T-helper 2 cell (primary cell): ENCODE data around the gene KRIT1.

Source experiments
- DNase-seq, 5 experiments: peaks; one replicate each; pipeline versions ENCODE4 v3.0.0 to v3.0.0-alpha.2; 2012 to 2022

KRIT1 gene

DNA sequence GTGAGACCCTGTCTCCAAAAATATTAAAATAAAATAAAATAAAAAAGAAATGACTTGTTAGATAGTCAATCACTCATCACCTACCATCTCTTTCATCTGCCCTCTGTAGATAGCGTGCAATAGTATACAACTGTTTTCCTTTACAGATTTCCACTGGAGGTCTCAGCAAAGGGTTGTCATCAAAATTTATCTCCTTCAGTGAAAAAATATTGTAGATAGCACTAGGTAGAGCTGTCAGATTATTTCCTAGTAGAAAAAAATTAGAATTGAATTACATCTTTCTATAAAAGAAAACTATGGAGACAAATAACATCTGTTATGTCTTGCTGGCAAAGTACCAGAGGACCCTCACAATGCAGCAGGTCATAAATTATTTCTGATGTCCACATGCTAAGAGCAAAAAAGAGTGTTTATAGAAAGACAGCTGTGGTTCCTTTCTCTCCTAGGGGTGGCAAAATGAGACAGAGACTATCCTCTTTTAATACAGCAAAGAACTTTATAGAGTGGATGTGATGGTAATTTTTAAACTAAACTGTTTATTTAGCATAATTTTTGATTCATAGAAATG lies 95.2 kb downstream of the KRIT1 start:
- DNase-seq: no peak

DNA sequence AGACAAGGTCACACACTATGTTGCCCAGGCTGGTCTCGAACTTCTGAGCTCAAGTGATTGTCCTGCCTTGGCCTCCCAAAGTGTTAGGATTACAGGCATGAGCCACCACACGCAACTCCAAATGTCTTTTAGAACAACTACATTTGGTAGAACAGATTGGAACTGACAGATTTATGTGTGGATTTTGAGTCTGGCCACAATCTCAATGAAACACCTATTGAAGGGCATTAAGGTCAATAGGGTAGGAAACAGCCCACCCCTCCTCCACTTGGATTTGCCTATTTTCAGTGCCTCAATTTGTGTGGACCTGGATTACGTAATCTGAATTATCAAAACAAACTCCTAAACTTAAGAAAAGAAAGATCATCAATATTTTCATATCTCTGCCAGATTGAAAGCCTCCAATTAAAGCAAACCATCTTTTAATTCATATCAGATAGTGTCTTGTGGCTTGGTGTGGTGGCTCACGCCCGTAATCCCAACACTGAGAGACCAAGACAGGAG lies 95.9 kb downstream of the KRIT1 start:
- no peak for DNase-seq
